Fibroblast of lung (primary cell): ENCODE data around the gene STOML1. TPM values are rescaled to one million over a fixed set of nuclear protein-coding genes. Genes with fewer than 3 reads are reported as not detected.

Source experiments
- DNase-seq, 2 donors: peaks; one replicate each; pipeline versions ENCODE4 v3.0.0 to v3.0.0-alpha.2; 2010; ENCODE audit warnings: low read depth in 2 of 2
- H2AFZ ChIP-seq: 2 replicates; pipeline ENCODE4 v1.5.1; 2012; ENCODE audit warnings: low read length, control low read depth, inconsistent platforms
- H3K27ac ChIP-seq: 2 replicates; pipeline ENCODE4 v1.5.1; 2011; ENCODE audit warnings: low read length, control low read depth; ENCODE audit not compliant: insufficient read depth
- H3K27me3 ChIP-seq: 2 replicates; pipeline ENCODE4 v1.5.1; 2011; ENCODE audit warnings: mild to moderate bottlenecking, low read length; ENCODE audit not compliant: control insufficient read depth, insufficient read depth
- H3K36me3 ChIP-seq: 2 replicates; pipeline ENCODE4 v1.5.1; 2011; ENCODE audit warnings: low read length; ENCODE audit not compliant: control insufficient read depth, insufficient read depth
- H3K4me1 ChIP-seq: 2 replicates; pipeline ENCODE4 v1.5.1; 2011; ENCODE audit warnings: low read length; ENCODE audit not compliant: control insufficient read depth, insufficient read depth; ENCODE audit errors: extremely low read depth
- H3K4me2 ChIP-seq: 2 replicates; pipeline ENCODE4 v1.5.1; 2011; ENCODE audit warnings: low read length, control low read depth; ENCODE audit not compliant: insufficient read depth; ENCODE audit errors: extremely low read depth
- H3K4me3 ChIP-seq, 4 experiments: fragments of 200-600 bp in 1 of 4; sonication (generic) in 1 of 4; replicated peaks in 1 of 4; 2 replicates each; pipeline ENCODE4 v1.5.1; 2011 to 2016; ENCODE audit warnings: low read length in 4 of 4, low read depth in 3 of 4, mild to moderate bottlenecking in 3 of 4, control low read depth in 2 of 4, inconsistent platforms in 1 of 4, mixed read lengths in 1 of 4; ENCODE audit not compliant: insufficient read depth in 1 of 4; ENCODE audit errors: control extremely low read depth in 1 of 4
- H3K79me2 ChIP-seq: 2 replicates; pipeline ENCODE4 v1.5.1; 2012; ENCODE audit warnings: mild to moderate bottlenecking, low read length, inconsistent platforms; ENCODE audit not compliant: control insufficient read depth, insufficient read depth
- H3K9ac ChIP-seq: 2 replicates; pipeline ENCODE4 v1.5.1; 2011; ENCODE audit warnings: mild to moderate bottlenecking, low read length, control low read depth; ENCODE audit not compliant: insufficient read depth
- H3K9me3 ChIP-seq: 2 replicates; pipeline ENCODE4 v1.5.1; 2012; ENCODE audit warnings: low read depth, low read length; ENCODE audit not compliant: control insufficient read depth, insufficient read depth
- H4K20me1 ChIP-seq: 2 replicates; pipeline ENCODE4 v1.5.1; 2011; ENCODE audit warnings: low read length; ENCODE audit not compliant: control insufficient read depth, insufficient read depth; ENCODE audit errors: extremely low read depth
- EZH2 ChIP-seq: IDR thresholded peaks from 2 replicates; pipeline ENCODE4 v1.5.1; 2012; ENCODE audit warnings: low read length, control low read depth, mild to moderate bottlenecking; ENCODE audit errors: missing control alignments
- polyA plus RNA-seq, 2 donors: library from polyadenylated mRNA; depleted of rRNA in 1 of 2; stranded (reverse) in 1 of 2; unstranded in 1 of 2; fragments of >200 nt; gene quantifications; 2 replicates each; pipeline ENCODE4 v1.2.1, GENCODE V29; 2011 to 2012; ENCODE audit warnings: missing spikeins in 1 of 2
- total RNA-seq: library from RNA; depleted of rRNA; stranded (reverse); fragments of >200 nt; gene quantifications from 2 replicates; pipeline ENCODE4 v1.2.1, GENCODE V29; 2014
- TF ChIP-seq, protein P1 (sequence below), 2 donors: IDR thresholded peaks in 1 of 2; conservative IDR thresholded peaks in 1 of 2; 1 replicate in 1 of 2; 2 replicates in 1 of 2; pipeline ENCODE4 v1.5.1; 2011 to 2012; ENCODE audit warnings: low read length in 2 of 2, control low read depth in 1 of 2, inconsistent platforms in 1 of 2, low read depth in 1 of 2, mild to moderate bottlenecking in 1 of 2

Gene STOML1
- total and polyA plus RNA-seq, 2 donors (not counting 1 experiment from before 2014, with no cell fraction given) = 9.8 to 24.8 TPM

- Histone ChIP-seq H2AFZ (no peak overlapping the region), H3K27ac (peak overlapping the region; percentile 8), H3K4me1 (peaks cover 37% of the 10 kb centered on the region), H3K4me3 (no peak overlapping the region), H3K79me2 (no peaks in the 10 kb centered on the region), H3K36me3 (peaks cover 16% of the 10 kb centered on the region), H3K27me3 (no peaks in the 10 kb centered on the region), H3K9me3 (no peaks in the 10 kb centered on the region), H3K4me2 (no peak overlapping the region), H4K20me1 (no peaks in the 10 kb centered on the region), H3K9ac (no peak overlapping the region)
- no peak for DNase-seq
- no peak for TF ChIP-seq EZH2
- TF ChIP-seq, protein P1, sequence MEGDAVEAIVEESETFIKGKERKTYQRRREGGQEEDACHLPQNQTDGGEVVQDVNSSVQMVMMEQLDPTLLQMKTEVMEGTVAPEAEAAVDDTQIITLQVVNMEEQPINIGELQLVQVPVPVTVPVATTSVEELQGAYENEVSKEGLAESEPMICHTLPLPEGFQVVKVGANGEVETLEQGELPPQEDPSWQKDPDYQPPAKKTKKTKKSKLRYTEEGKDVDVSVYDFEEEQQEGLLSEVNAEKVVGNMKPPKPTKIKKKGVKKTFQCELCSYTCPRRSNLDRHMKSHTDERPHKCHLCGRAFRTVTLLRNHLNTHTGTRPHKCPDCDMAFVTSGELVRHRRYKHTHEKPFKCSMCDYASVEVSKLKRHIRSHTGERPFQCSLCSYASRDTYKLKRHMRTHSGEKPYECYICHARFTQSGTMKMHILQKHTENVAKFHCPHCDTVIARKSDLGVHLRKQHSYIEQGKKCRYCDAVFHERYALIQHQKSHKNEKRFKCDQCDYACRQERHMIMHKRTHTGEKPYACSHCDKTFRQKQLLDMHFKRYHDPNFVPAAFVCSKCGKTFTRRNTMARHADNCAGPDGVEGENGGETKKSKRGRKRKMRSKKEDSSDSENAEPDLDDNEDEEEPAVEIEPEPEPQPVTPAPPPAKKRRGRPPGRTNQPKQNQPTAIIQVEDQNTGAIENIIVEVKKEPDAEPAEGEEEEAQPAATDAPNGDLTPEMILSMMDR (conservative IDR thresholded peaks at IDR 0.05 in 1 of 2, IDR thresholded peaks at IDR 0.05 in 1 of 2; ENCODE audit: low read depth in 1 of 2, low read length in 2 of 2) = no peak
Measured at GRCh38 chr15:73955326-73955725, 36.8 kb downstream of the STOML1 start.

- peaks cover 20% of the 10 kb centered on the region for H3K36me3 ChIP-seq
- H2AFZ ChIP-seq = no peak overlapping the region
- no peak overlapping the region for H3K9ac ChIP-seq
- peaks cover 40% of the 10 kb centered on the region for H3K4me1 ChIP-seq
- no peaks in the 10 kb centered on the region for H3K9me3 ChIP-seq
- H4K20me1 ChIP-seq = no peaks in the 10 kb centered on the region
- TF ChIP-seq, protein P1 (conservative IDR thresholded peaks at IDR 0.05 in 1 of 2, IDR thresholded peaks at IDR 0.05 in 1 of 2; ENCODE audit: low read depth in 1 of 2, low read length in 2 of 2) = no peak
- TF ChIP-seq EZH2 = no peak
- no peaks in the 10 kb centered on the region for H3K79me2 ChIP-seq
- H3K27me3 ChIP-seq = no peaks in the 10 kb centered on the region
- H3K27ac ChIP-seq = no peak overlapping the region
- H3K4me2 ChIP-seq = no peak overlapping the region
- no peak for DNase-seq
- no peak overlapping the region for H3K4me3 ChIP-seq
Measured at GRCh38 chr15:73954188-73955145, 37.6 kb downstream of the STOML1 start.

GRCh38 chr15:73952913-73953750 lies 39.0 kb downstream of the STOML1 start:
- Histone ChIP-seq H3K9me3 (no peaks in the 10 kb centered on the region), H4K20me1 (no peaks in the 10 kb centered on the region), H3K4me3 (no peak overlapping the region), H3K9ac (no peak overlapping the region), H3K27me3 (no peaks in the 10 kb centered on the region), H3K4me2 (no peak overlapping the region), H2AFZ (no peak overlapping the region), H3K79me2 (no peaks in the 10 kb centered on the region), H3K27ac (no peak overlapping the region), H3K36me3 (peaks cover 30% of the 10 kb centered on the region), H3K4me1 (peaks cover 40% of the 10 kb centered on the region)
- TF ChIP-seq, protein P1 (conservative IDR thresholded peaks at IDR 0.05 in 1 of 2, IDR thresholded peaks at IDR 0.05 in 1 of 2; ENCODE audit: low read depth in 1 of 2, low read length in 2 of 2) = no peak
- TF ChIP-seq EZH2 = no peak
- DNase-seq = no peak
